ENCODE results near the gene AGXT.

Gene AGXT

DNA sequence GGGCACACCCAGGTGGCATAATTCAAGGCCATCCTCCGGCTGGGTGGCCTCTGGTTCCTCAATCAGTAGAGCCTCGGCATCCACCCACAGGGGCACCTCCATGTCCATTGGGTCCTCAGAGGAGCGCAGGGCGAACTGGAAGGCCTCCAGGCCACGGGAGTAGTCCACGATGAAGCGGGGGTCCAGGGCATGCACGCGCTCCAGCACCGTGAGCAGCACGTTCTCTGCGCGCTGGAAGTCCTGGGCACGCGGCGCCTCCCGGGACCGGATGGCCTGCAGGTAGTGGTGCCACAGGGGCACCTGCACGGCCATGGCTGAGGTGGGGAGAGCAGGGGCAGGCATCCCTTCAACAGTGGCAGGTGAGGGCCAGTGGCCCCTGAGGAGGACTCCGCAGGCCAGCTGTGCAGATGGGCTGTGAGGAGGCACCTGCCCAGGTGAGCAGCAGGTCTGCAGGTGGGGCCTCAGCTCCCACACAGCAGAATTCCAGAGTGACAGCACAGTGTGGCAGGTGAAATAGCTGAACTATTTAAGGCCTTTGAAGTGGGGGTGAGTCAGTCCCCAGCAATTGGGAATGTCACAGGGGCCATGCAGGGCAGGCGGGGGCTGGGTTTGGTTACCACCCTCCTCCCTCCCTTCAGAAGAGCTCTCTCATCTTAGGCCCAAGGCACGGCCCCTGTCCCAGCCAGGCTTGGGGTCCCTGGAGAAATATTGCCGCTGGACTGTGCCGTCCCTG, 27.2 kb downstream of the AGXT start, which contains the start of gene MAB21L4:
MAB21L4 (minus strand) TSS at position 501 of the 733 bp plus-strand sequence; CDS start at position 342, 159 bp downstream.
- Histone ChIP-seq H3K27ac (ENCODE audit: low read depth, low read length, severe bottlenecking) (no peak within 1 kb of the TSS), H3K4me1 (ENCODE audit: control insufficient read depth, insufficient read depth, low read length, poor library complexity, severe bottlenecking) (no peaks in the 10 kb centered on the region), H3K4me3 (ENCODE audit: extremely low read depth, insufficient read depth, low read length, poor library complexity, severe bottlenecking) (no peak within 1 kb of the TSS), H3K36me3 (ENCODE audit: control insufficient read depth, insufficient read depth, low read length) (no peaks in the 10 kb centered on the region), H3K9me3 (ENCODE audit: control insufficient read depth, low read length) (no peaks in the 10 kb centered on the region)
- WGBS, 2 experiments (ENCODE audit: insufficient coverage in 2 of 2) = 91 to 93% methylated on average over 21 to 24 of the region's 24 CpGs

DNA sequence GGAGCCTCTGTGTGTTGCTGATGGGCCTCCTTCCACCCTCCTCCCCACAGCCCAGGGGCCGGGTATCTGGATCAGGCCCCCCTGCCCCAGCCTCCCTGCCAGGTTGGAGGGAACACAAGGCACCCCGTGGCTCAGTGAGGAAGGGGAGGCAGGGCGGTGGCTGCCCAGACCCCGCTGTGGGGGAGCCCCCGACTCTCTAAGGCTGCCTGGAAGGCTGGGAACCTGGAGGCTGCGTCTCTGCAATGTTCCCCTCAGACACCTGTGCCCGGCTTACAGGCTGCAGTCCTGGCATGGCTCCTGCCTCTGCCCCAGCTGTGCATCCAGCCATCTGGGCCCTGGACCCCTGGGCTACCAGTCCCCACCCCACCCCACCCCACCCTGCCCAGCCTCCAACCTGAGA, 27.8 kb downstream of the AGXT start:
- no peaks in the 10 kb centered on the region for H3K36me3 ChIP-seq (ENCODE audit: control insufficient read depth, insufficient read depth, low read length)
- no peak overlapping the region for H3K4me3 ChIP-seq (ENCODE audit: extremely low read depth, insufficient read depth, low read length, poor library complexity, severe bottlenecking)
- H3K4me1 ChIP-seq (ENCODE audit: control insufficient read depth, insufficient read depth, low read length, poor library complexity, severe bottlenecking) = no peaks in the 10 kb centered on the region
- 66 to 77% methylated on average over 5 of the region's 7 CpGs for WGBS, 2 experiments (ENCODE audit: insufficient coverage in 2 of 2)
- H3K9me3 ChIP-seq (ENCODE audit: control insufficient read depth, low read length) = no peaks in the 10 kb centered on the region
- H3K27ac ChIP-seq (ENCODE audit: low read depth, low read length, severe bottlenecking) = no peak overlapping the region

DNA sequence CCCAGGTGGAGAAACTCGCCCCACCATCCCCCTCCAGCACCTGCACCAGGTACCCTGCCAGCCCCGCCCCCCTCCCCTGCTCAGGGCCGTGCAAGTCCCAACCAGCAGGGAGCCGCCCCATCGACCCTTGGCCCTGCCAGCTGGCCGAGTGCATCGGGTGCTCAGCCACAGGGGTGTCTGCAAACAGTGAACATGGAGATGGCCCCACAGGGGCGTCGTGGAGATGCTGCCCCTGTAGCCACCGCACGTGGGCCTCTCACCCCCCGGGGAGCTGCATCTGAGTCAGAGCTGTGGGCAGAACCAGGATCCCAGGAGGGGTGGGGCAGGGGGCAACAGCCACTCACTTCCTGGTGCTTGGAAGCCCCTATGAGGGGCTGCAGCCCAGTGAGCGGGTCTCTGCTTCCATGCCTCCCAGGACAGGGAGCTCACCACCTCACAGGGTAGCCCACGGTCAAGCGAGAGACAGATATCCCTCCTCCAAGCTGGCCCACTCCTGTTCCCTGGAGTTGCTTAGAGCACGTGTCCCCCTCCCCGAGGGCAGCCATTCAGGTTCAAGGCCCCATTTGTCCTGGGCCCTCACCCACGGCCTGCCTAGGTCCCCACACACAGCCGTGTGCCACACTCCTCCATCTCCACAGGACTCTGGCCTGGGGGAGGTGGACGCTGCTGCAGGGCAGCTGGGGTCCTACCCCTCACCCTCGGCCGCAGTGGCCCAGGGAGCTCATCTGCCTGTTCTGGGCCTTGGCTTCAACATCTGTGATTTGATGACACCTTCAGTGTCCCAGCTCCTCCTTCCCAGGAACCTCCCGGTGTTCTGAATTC, 28.5 kb downstream of the AGXT start:
- no peaks in the 10 kb centered on the region for H3K4me1 ChIP-seq (ENCODE audit: control insufficient read depth, insufficient read depth, low read length, poor library complexity, severe bottlenecking)
- H3K27ac ChIP-seq (ENCODE audit: low read depth, low read length, severe bottlenecking) = no peak overlapping the region
- no peaks in the 10 kb centered on the region for H3K9me3 ChIP-seq (ENCODE audit: control insufficient read depth, low read length)
- no peak overlapping the region for H3K4me3 ChIP-seq (ENCODE audit: extremely low read depth, insufficient read depth, low read length, poor library complexity, severe bottlenecking)
- H3K36me3 ChIP-seq (ENCODE audit: control insufficient read depth, insufficient read depth, low read length) = no peaks in the 10 kb centered on the region
- WGBS, 2 experiments (ENCODE audit: insufficient coverage in 2 of 2) = 79 to 82% methylated on average over 15 to 20 of the region's 23 CpGs

DNA sequence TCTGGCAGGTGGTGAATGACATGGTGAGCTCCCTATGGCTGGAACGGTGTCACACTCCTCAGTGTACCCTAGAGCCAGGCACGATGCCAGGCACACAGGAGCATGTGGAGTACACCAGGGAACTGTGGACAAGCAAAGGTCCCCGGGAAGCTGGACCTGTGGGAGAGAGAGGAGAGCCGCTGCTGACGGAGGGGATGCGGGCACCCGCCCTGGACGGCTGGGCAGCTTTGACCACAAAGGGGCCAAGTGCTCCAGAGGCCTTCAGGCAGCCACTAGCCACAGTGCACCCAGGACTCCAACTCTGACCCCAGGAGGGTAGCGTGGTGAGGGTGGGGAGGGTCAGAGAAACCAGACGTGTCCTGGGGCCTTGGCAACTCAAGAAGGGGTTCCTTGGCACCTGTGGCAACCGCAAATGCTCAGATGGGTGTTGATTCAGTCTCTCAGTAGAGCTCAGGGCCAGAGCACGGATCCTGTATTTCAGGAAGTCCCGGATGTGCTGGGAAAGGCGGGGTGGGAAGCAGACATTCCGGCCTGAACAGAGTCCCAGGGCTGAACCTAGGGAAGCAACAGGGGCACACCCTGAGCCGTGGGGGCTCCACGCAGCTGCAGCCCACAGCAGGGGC, 29.6 kb downstream of the AGXT start:
- Histone ChIP-seq H3K27ac (ENCODE audit: low read depth, low read length, severe bottlenecking) (no peak overlapping the region), H3K4me1 (ENCODE audit: control insufficient read depth, insufficient read depth, low read length, poor library complexity, severe bottlenecking) (peaks cover 2% of the 10 kb centered on the region), H3K36me3 (ENCODE audit: control insufficient read depth, insufficient read depth, low read length) (no peaks in the 10 kb centered on the region), H3K4me3 (ENCODE audit: extremely low read depth, insufficient read depth, low read length, poor library complexity, severe bottlenecking) (no peak overlapping the region), H3K9me3 (ENCODE audit: control insufficient read depth, low read length) (no peaks in the 10 kb centered on the region)
- WGBS, 2 experiments (ENCODE audit: insufficient coverage in 2 of 2) = 90 to 91% methylated on average over 13 of the region's 17 CpGs

DNA sequence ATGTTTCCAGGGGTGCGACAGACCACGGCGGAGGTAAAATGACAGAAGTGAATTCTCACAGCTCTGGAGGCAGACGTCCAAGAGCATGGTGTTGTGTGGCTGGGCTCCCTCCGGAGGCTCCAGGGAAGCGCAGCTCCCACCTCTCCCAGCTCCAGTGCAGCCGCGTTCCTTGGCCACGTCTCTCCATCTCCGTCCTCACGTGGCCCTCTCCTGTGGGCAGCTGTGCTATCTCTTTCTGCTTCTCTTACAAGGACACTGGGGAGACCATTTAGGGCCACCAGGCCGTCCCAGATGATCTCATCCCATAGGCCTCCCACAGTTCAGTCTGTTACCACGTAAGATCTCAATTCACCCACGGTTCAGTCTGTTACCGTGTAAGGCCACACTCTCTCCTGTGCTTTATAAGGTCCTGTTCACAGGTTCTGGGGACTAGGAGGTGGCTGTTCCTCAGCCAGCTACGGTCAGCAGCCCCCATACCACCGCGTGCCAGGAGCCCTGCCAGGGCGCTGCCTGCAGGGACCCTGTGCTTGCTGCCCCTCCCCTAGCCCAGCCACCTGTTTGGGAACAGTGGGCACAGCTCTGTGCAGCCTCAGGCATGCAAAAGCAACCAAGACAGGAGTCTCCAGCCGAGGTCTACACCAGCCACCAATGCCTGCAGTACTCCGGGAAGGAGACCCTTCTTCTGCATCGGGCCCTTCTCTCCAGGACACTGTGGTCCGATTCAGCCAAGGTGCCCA, 30.3 kb downstream of the AGXT start:
- peaks cover 2% of the 10 kb centered on the region for H3K4me1 ChIP-seq (ENCODE audit: control insufficient read depth, insufficient read depth, low read length, poor library complexity, severe bottlenecking)
- H3K4me3 ChIP-seq (ENCODE audit: extremely low read depth, insufficient read depth, low read length, poor library complexity, severe bottlenecking) = no peak overlapping the region
- 88 to 92% methylated on average over 20 to 23 of the region's 23 CpGs for WGBS, 2 experiments (ENCODE audit: insufficient coverage in 2 of 2)
- H3K27ac ChIP-seq (ENCODE audit: low read depth, low read length, severe bottlenecking) = no peak overlapping the region
- no peaks in the 10 kb centered on the region for H3K9me3 ChIP-seq (ENCODE audit: control insufficient read depth, low read length)
- H3K36me3 ChIP-seq (ENCODE audit: control insufficient read depth, insufficient read depth, low read length) = no peaks in the 10 kb centered on the region

DNA sequence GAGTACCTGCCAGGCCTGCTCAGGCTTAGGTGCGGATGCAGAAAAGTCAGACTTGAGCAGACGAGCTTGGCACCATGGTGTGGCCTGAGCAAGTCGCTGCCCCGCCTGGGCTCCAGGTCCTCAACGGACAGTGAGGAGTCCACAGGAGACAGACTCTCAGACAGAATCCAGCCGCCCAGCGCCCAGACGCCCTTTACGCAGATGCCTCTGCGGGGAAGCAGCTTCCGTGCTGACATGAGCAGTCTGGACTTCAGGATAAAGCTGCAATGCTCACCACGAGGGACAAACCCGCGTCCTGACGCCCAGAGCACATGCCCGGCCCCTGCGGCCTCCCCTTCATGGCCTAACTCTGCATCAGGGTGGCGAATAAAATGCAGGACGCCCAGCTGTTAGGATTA, 30.8 kb downstream of the AGXT start:
- no peaks in the 10 kb centered on the region for H3K36me3 ChIP-seq (ENCODE audit: control insufficient read depth, insufficient read depth, low read length)
- H3K4me1 ChIP-seq (ENCODE audit: control insufficient read depth, insufficient read depth, low read length, poor library complexity, severe bottlenecking) = peaks cover 2% of the 10 kb centered on the region
- no peaks in the 10 kb centered on the region for H3K9me3 ChIP-seq (ENCODE audit: control insufficient read depth, low read length)
- no peak overlapping the region for H3K4me3 ChIP-seq (ENCODE audit: extremely low read depth, insufficient read depth, low read length, poor library complexity, severe bottlenecking)
- WGBS, 2 experiments (ENCODE audit: insufficient coverage in 2 of 2) = 94 to 95% methylated on average over 18 to 19 of the region's 19 CpGs
- no peak overlapping the region for H3K27ac ChIP-seq (ENCODE audit: low read depth, low read length, severe bottlenecking)

DNA sequence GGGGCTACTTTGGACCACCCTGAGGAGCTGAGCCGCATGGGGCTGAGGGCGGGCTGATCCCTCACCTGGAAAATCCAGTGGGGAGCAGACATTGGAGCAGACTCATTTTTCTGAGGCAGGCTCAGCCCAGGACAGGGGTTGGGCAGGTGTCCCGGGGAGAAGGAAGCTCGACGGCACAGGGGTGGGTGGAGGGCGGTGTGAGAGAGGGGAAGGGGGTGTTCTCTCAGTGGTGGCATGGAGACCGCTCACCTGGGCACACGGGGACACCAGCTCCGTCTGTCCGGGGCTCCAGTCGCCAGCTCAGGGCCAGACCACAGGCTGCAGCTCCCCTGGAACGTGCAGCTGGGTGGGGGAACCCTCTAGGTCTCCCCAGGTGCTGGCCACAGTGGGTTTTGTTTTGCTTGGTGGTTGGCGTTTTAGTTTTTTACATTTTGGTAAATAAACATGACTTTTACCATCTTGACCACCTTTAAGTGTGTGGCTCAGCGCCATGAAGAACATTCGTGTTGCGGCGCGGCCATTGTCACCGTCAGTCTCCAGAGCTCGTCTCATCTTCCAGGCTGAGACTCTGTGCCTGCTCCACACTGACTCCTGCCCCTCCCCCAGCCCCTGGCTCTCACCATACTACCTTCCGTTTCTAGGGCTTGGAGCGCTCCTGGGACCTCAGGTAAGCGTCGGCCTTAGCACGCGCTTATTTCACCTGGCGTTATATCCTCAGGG, 31.7 kb downstream of the AGXT start:
- 93 to 96% methylated on average over 22 to 24 of the region's 27 CpGs for WGBS, 2 experiments (ENCODE audit: insufficient coverage in 2 of 2)
- Histone ChIP-seq H3K27ac (ENCODE audit: low read depth, low read length, severe bottlenecking) (no peak overlapping the region), H3K9me3 (ENCODE audit: control insufficient read depth, low read length) (no peaks in the 10 kb centered on the region), H3K4me1 (ENCODE audit: control insufficient read depth, insufficient read depth, low read length, poor library complexity, severe bottlenecking) (peaks cover 2% of the 10 kb centered on the region), H3K4me3 (ENCODE audit: extremely low read depth, insufficient read depth, low read length, poor library complexity, severe bottlenecking) (no peak overlapping the region), H3K36me3 (ENCODE audit: control insufficient read depth, insufficient read depth, low read length) (no peaks in the 10 kb centered on the region)

DNA sequence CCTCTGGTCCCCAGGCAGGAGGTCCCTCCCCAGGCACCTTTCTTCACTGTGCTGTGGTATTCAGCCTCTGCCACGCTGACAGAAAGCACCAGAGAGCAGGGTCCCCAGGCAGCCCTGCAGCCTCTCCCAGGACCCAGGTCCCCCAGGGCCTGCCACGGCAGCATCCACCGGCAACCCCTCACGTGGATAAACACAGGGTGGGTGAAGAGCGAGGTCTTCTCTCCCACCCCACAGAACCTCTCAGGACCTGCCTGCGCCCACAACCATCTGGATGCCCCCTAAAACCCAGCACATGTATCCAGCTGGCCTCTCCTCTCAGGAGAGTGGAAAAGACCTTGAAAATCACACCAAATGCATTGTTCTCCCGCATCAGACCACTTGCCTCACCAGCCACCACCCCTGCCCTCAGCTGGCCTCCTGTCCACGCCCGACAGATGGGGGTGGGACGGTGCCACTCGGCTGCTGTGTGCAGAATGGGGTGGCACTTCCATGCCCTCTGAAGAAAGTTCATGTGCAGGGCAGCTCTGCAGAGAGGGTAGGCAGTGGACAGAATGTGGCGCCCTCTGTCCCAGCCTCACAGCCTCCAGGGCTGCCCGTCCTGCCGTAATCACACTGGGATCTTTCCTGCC, 33.5 kb downstream of the AGXT start:
- no peaks in the 10 kb centered on the region for H3K36me3 ChIP-seq (ENCODE audit: control insufficient read depth, insufficient read depth, low read length)
- 88 to 89% methylated on average over 9 to 14 of the region's 14 CpGs for WGBS, 2 experiments (ENCODE audit: insufficient coverage in 2 of 2)
- H3K4me3 ChIP-seq (ENCODE audit: extremely low read depth, insufficient read depth, low read length, poor library complexity, severe bottlenecking) = no peak overlapping the region
- no peaks in the 10 kb centered on the region for H3K9me3 ChIP-seq (ENCODE audit: control insufficient read depth, low read length)
- peaks cover 2% of the 10 kb centered on the region for H3K4me1 ChIP-seq (ENCODE audit: control insufficient read depth, insufficient read depth, low read length, poor library complexity, severe bottlenecking)
- H3K27ac ChIP-seq (ENCODE audit: low read depth, low read length, severe bottlenecking) = no peak overlapping the region

DNA sequence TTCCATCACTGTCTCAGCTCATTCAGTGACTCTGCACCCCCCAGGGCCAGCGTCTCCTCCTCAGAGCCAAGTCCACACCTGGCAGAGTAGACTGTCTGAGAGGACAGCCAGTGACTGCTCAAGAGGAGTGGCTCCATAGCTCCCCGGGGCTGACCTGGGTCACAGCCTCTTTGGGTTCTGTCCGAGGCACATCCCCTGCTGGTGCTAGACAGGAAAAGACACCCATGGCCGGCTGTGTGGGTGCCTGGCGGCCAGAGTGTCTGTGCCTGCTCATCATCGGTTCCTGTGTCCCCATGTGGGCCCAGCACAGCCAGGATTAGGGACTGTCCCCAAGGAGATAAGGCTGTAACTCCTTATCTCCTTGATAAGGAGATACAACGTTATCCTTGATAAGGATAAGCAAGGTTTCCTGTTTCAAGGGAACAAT, 34.0 kb downstream of the AGXT start:
- H3K4me3 ChIP-seq (ENCODE audit: extremely low read depth, insufficient read depth, low read length, poor library complexity, severe bottlenecking) = no peak overlapping the region
- H3K36me3 ChIP-seq (ENCODE audit: control insufficient read depth, insufficient read depth, low read length) = no peaks in the 10 kb centered on the region
- no peaks in the 10 kb centered on the region for H3K9me3 ChIP-seq (ENCODE audit: control insufficient read depth, low read length)
- 75 to 87% methylated on average over 7 of the region's 7 CpGs for WGBS, 2 experiments (ENCODE audit: insufficient coverage in 2 of 2)
- no peak overlapping the region for H3K27ac ChIP-seq (ENCODE audit: low read depth, low read length, severe bottlenecking)
- peaks cover 2% of the 10 kb centered on the region for H3K4me1 ChIP-seq (ENCODE audit: control insufficient read depth, insufficient read depth, low read length, poor library complexity, severe bottlenecking)

All from mesodermal cell (in vitro differentiated cells).